Fibroblast of skin of back (primary cell): ENCODE data around the gene ZEB2.
A peak's percentile ranks its signal among the peaks of the same experiment; 100 is the strongest.
"Not testable (repeated sequence)": the region's sequence is repeated elsewhere in the genome, so short reads cannot be mapped to it uniquely, and the experiment has no call there.

ENCODE experiments used
- DNase-seq: peaks from one replicate; pipeline ENCODE4 v3.0.0-alpha.2; 2013

The ZEB2 gene

GRCh38 chr2:144378551-144378950 lies 141.4 kb downstream of the ZEB2 start:
- no peak for DNase-seq

- peak; percentile 44 for DNase-seq
Measured at GRCh38 chr2:144377914-144378313, 142.0 kb downstream of the ZEB2 start.

- peak; percentile 70 for DNase-seq
Measured at GRCh38 chr2:144376926-144377325, 143.0 kb downstream of the ZEB2 start.

GRCh38 chr2:144376460-144376859 lies 143.5 kb downstream of the ZEB2 start:
- DNase-seq = no peak

- peak; percentile 39 for DNase-seq
Measured at GRCh38 chr2:144374163-144374661, 145.7 kb downstream of the ZEB2 start.

GRCh38 chr2:144372410-144373080 lies 147.4 kb downstream of the ZEB2 start:
- DNase-seq = no peak

GRCh38 chr2:144370937-144371584 lies 148.9 kb downstream of the ZEB2 start:
- DNase-seq = peak; percentile 56

GRCh38 chr2:144369416-144369815 lies 150.5 kb downstream of the ZEB2 start:
- no peak for DNase-seq

- no peak for DNase-seq
Measured at GRCh38 chr2:144366825-144367429, 153.0 kb downstream of the ZEB2 start.

GRCh38 chr2:144364944-144365738 lies 154.8 kb downstream of the ZEB2 start:
- peak; percentile 87 for DNase-seq

GRCh38 chr2:144364247-144364646 lies 155.7 kb downstream of the ZEB2 start:
- DNase-seq = not testable (repeated sequence)

- DNase-seq = peak; percentile 85
Measured at GRCh38 chr2:144362401-144362800, 157.5 kb downstream of the ZEB2 start.

GRCh38 chr2:144361742-144362141 lies 158.2 kb downstream of the ZEB2 start:
- no peak for DNase-seq

GRCh38 chr2:144359684-144360083 lies 160.2 kb downstream of the ZEB2 start:
- no peak for DNase-seq

- peak; percentile 69 for DNase-seq
Measured at GRCh38 chr2:144358979-144359541, 160.9 kb downstream of the ZEB2 start.

GRCh38 chr2:144358374-144358964 lies 161.4 kb downstream of the ZEB2 start:
- no peak for DNase-seq

- DNase-seq = peak; percentile 98
Measured at GRCh38 chr2:144357623-144358373, 162.1 kb downstream of the ZEB2 start.

- DNase-seq = no peak
Measured at GRCh38 chr2:144356402-144356801, 163.5 kb downstream of the ZEB2 start.

GRCh38 chr2:144354953-144355352 lies 165.0 kb downstream of the ZEB2 start:
- no peak for DNase-seq

- peak; percentile 64 for DNase-seq
Measured at GRCh38 chr2:144351687-144352086, 168.2 kb downstream of the ZEB2 start.

- DNase-seq = peak; percentile 26
Measured at GRCh38 chr2:144350151-144350802, 169.6 kb downstream of the ZEB2 start.
